ENCODE data around the gene XKR7. TPM values are rescaled to one million over a fixed set of nuclear protein-coding genes. Genes with fewer than 3 reads are reported as not detected.
"Not testable (repeated sequence)": the region's sequence is repeated elsewhere in the genome, so short reads cannot be mapped to it uniquely, and the experiment has no call there.

XKR7 gene, protein sequence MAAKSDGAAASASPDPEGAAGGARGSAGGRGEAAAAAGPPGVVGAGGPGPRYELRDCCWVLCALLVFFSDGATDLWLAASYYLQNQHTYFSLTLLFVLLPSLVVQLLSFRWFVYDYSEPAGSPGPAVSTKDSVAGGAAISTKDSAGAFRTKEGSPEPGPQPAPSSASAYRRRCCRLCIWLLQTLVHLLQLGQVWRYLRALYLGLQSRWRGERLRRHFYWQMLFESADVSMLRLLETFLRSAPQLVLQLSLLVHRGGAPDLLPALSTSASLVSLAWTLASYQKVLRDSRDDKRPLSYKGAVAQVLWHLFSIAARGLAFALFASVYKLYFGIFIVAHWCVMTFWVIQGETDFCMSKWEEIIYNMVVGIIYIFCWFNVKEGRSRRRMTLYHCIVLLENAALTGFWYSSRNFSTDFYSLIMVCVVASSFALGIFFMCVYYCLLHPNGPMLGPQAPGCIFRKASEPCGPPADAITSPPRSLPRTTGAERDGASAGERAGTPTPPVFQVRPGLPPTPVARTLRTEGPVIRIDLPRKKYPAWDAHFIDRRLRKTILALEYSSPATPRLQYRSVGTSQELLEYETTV
- total RNA-seq: under 1 TPM; 0.26 to 0.33 TPM

- Histone ChIP-seq H3K36me3 (replicated peaks in 1 of 2; ENCODE audit: insufficient read depth in 1 of 2, low read depth in 2 of 2) (no peaks in the 10 kb centered on the region), H3K27ac (no peak within 1 kb of the TSS), H3K27me3 (peaks cover 0 to 6% of the 10 kb centered on the region in 2 donors), H3K4me1 (no peaks in the 10 kb centered on the region), H3K9me3 (no peaks in the 10 kb centered on the region), H3K4me3 (no peak within 1 kb of the TSS)
- intact Hi-C loops (cut with DNase I): no loop called here
- no peak for ATAC-seq
- TF ChIP-seq CTCF (IDR thresholded peaks at IDR 0.05) (no peak), POLR2A (IDR thresholded peaks at IDR 0.05) (no peak)
- peak in 3 of 4 donors; percentile 5 to 12 (median 12) for DNase-seq
- 1% methylated on average over 20 to 29 of the region's 38 CpGs for WGBS, 2 donors
Measured at GRCh38 chr20:31967830-31968249, at the start of gene XKR7. TSS of gene XKR7 (plus strand) at chr20:31968151. CDS start at chr20:31968176, 25 bp downstream.

DNA sequence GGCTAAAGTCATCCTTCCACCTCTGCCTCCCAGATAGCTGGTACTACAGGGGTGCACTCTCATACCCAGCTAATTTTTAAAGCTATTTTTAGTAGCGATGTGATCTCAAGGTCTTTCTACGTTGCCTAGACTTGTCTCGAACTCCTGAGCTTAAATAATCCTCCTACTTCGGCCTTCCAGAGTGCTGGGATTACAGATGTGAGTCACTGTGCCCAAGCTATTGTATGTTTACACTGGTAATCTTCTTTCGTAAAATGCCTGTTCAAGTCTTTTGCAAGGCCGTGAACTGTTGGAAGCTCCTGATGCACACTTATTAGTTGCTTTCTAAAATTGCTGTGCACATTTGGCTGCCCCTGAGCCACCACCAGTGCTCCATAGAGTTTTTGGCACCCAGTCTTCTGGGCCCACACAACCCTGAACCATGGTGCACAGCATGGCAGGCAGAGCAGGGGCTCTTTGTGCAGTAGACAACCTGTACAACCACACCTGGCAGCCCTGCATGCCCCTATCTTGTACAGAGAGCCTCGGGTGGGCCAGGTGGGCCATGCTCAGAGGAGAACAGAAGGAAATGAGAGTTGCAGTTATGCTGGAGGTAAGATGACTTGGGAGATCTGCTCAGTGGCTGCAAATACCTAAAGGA lies 49.4 kb upstream of the XKR7 start:
- Histone ChIP-seq H3K4me3 (no peak overlapping the region), H3K27me3 (no peaks in the 10 kb centered on the region), H3K27ac (no peak overlapping the region), H3K9me3 (no peaks in the 10 kb centered on the region), H3K4me1 (no peaks in the 10 kb centered on the region), H3K36me3 (replicated peaks in 1 of 2; ENCODE audit: insufficient read depth in 1 of 2, low read depth in 2 of 2) (no peaks in the 10 kb centered on the region)
- TF ChIP-seq CTCF (IDR thresholded peaks at IDR 0.05) (no peak), POLR2A (IDR thresholded peaks at IDR 0.05) (no peak)
- 53 to 59% methylated on average over 7 of the region's 7 CpGs for WGBS, 2 donors
- intact Hi-C loops (cut with DNase I): no loop called here
- DNase-seq (no peak), ATAC-seq (no peak)

DNA sequence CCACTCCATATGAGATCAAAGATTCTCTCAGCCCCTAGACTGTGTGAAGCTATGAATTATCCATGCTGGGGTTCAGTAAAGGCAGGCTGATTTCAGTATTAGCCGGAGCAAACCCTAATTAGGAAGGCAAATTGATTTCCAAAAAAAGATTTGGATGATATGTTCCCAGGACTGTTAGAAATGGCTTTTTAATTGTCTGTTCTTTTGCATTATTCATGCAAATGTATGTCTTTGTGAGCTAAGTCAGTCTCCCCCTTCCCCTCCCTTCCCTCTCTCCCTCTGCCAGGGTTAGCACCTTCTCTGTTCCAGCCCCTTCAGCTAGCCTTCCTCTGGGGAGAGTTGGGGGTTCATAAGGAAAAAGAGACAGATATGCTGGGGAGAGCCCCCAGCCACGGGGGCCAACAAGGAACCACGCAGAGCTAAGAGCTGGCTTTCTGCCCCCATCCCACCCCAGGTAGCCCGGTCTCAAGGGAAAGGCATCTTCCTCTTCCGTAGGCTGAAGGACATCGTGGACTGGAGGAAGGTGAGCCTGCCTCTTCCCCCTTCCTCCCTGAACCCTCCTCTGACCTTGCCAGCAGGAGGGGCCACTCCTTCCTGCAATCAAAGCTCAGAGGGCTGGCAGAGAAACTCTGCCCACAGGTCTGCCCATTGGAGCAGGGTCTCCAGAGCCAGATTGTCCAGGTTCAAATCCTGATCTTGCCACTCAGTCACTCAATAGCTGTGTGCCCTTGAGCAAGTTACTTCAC lies 48.4 kb upstream of the XKR7 start:
- Histone ChIP-seq H3K4me3 (no peak overlapping the region), H3K4me1 (no peaks in the 10 kb centered on the region), H3K27ac (no peak overlapping the region), H3K36me3 (replicated peaks in 1 of 2; ENCODE audit: insufficient read depth in 1 of 2, low read depth in 2 of 2) (no peaks in the 10 kb centered on the region), H3K9me3 (no peaks in the 10 kb centered on the region), H3K27me3 (no peaks in the 10 kb centered on the region)
- intact Hi-C loops (cut with DNase I): no loop called here
- ATAC-seq (no peak), DNase-seq (no peak)
- TF ChIP-seq POLR2A (IDR thresholded peaks at IDR 0.05): no peak
- TF ChIP-seq CTCF (IDR thresholded peaks at IDR 0.05): no peak
- 38 to 40% methylated on average over 6 of the region's 6 CpGs for WGBS, 2 donors

- Histone ChIP-seq H3K27ac (no peak overlapping the region), H3K4me1 (no peaks in the 10 kb centered on the region), H3K36me3 (replicated peaks in 1 of 2; ENCODE audit: insufficient read depth in 1 of 2, low read depth in 2 of 2) (no peaks in the 10 kb centered on the region), H3K9me3 (no peaks in the 10 kb centered on the region), H3K4me3 (no peak overlapping the region), H3K27me3 (no peaks in the 10 kb centered on the region)
- no peak for DNase-seq
- ATAC-seq: no peak
- no peak for TF ChIP-seq POLR2A (IDR thresholded peaks at IDR 0.05)
- 55 to 71% methylated on average over 7 to 9 of the region's 11 CpGs for WGBS, 2 donors
- intact Hi-C loops (cut with DNase I): no loop called here
Measured at GRCh38 chr20:31920275-31920855, 47.6 kb upstream of the XKR7 start.

DNA sequence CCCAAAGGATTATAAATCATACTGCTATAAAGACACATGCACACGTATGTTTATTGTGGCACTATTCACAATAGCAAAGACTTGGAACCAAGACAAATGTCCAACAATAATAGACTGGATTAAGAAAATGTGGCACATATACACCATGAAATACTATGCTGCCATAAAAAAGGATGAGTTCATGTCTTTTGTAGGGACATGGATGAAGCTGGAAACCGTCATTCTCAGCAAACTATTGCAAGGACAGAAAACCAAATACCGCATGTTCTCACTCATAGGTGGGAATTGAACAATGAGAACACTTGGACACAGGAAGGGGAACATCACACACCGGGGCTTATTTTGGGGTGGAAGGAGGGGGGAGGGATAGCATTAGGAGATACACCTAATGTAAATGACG lies 46.5 kb upstream of the XKR7 start:
- H3K36me3 ChIP-seq (replicated peaks in 1 of 2; ENCODE audit: insufficient read depth in 1 of 2, low read depth in 2 of 2); DNase-seq; intact Hi-C loops (cut with DNase I); H3K4me3 ChIP-seq; H3K9me3 ChIP-seq; H3K27me3 ChIP-seq; ATAC-seq; H3K27ac ChIP-seq; H3K4me1 ChIP-seq: not testable (repeated sequence)
- WGBS, 2 donors: 84 to 86% methylated on average over 5 of the region's 5 CpGs
